ENCODE results near the gene ADGRL3. TPM values are rescaled to one million over a fixed set of nuclear protein-coding genes. Genes with fewer than 3 reads are reported as not detected.

Gene ADGRL3
- polyA plus RNA-seq, 1 experiment: 0.35 TPM

DNA sequence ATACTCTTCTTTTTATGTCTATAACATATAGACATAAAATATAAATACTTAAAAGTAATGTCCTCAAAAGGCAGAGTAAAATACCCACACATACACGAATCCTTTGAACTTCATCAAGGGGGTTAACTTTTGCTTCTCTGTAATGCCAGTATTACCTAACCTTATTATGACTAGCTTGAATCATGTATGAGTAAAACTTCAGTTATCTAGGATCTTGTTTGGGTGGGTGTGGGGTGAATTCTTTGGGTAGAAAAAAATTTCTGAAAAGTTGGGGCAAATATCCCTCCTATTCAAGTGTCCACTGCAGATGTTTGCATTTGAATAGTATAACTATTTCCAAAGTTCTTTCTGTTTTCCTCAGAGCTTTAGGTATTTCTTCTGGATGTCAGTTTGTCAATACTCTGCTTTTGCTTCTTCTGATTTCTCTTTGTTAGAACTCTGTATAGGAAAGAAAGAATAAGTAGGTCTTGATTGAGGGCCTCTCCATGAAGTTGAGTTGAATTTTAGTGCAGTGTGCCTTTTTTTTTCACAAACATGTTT, 173.8 kb downstream of the ADGRL3 start:
- H3K27ac ChIP-seq (ENCODE audit: low read depth, low read length): no peak overlapping the region
- H3K4me3 ChIP-seq (ENCODE audit: low read depth, low read length): no peak overlapping the region
- H3K27me3 ChIP-seq (ENCODE audit: control insufficient read depth, insufficient read depth, low read length): no peaks in the 10 kb centered on the region
- no peaks in the 10 kb centered on the region; the same call in 1 of the 2 replicates for H3K9me3 ChIP-seq (ENCODE audit: control insufficient read depth, insufficient read depth, low read length)
- no peak for DNase-seq (ENCODE audit: low read depth, low spot score)
- POLR2A ChIA-PET: no interaction called here
- no peak for TF ChIP-seq CTCF (IDR thresholded peaks at IDR 0.05; ENCODE audit: low read depth, low read length)
- CTCF ChIA-PET: no interaction called here

GRCh38 chr4:61374447-61374891, 174.3 kb downstream of the ADGRL3 start:
- Histone ChIP-seq H3K9me3 (ENCODE audit: control insufficient read depth, insufficient read depth, low read length) (no peaks in the 10 kb centered on the region; the same call in 1 of the 2 replicates), H3K4me3 (ENCODE audit: low read depth, low read length) (no peak overlapping the region), H3K27ac (ENCODE audit: low read depth, low read length) (no peak overlapping the region), H3K27me3 (ENCODE audit: control insufficient read depth, insufficient read depth, low read length) (no peaks in the 10 kb centered on the region)
- no peak for TF ChIP-seq CTCF (IDR thresholded peaks at IDR 0.05; ENCODE audit: low read depth, low read length)
- CTCF ChIA-PET: no interaction called here
- POLR2A ChIA-PET: no interaction called here
- no peak for DNase-seq (ENCODE audit: low read depth, low spot score)

GRCh38 chr4:61375301-61375700, 175.2 kb downstream of the ADGRL3 start:
- Histone ChIP-seq H3K27me3 (ENCODE audit: control insufficient read depth, insufficient read depth, low read length) (no peaks in the 10 kb centered on the region), H3K27ac (ENCODE audit: low read depth, low read length) (no peak overlapping the region), H3K9me3 (ENCODE audit: control insufficient read depth, insufficient read depth, low read length) (no peaks in the 10 kb centered on the region; the same call in 1 of the 2 replicates), H3K4me3 (ENCODE audit: low read depth, low read length) (no peak overlapping the region)
- TF ChIP-seq CTCF (IDR thresholded peaks at IDR 0.05; ENCODE audit: low read depth, low read length): no peak
- ChIA-PET CTCF (no interaction called here), POLR2A (no interaction called here)
- DNase-seq (ENCODE audit: low read depth, low spot score): no peak

- DNase-seq (ENCODE audit: low read depth, low spot score): no peak
- CTCF ChIA-PET: no interaction called here
- no peak for TF ChIP-seq CTCF (IDR thresholded peaks at IDR 0.05; ENCODE audit: low read depth, low read length)
- Histone ChIP-seq H3K27me3 (ENCODE audit: control insufficient read depth, insufficient read depth, low read length) (no peaks in the 10 kb centered on the region), H3K9me3 (ENCODE audit: control insufficient read depth, insufficient read depth, low read length) (no peaks in the 10 kb centered on the region; the same call in 1 of the 2 replicates), H3K27ac (ENCODE audit: low read depth, low read length) (no peak overlapping the region), H3K4me3 (ENCODE audit: low read depth, low read length) (no peak overlapping the region)
- POLR2A ChIA-PET: no interaction called here
Measured at GRCh38 chr4:61376301-61376700, 176.2 kb downstream of the ADGRL3 start.

DNA sequence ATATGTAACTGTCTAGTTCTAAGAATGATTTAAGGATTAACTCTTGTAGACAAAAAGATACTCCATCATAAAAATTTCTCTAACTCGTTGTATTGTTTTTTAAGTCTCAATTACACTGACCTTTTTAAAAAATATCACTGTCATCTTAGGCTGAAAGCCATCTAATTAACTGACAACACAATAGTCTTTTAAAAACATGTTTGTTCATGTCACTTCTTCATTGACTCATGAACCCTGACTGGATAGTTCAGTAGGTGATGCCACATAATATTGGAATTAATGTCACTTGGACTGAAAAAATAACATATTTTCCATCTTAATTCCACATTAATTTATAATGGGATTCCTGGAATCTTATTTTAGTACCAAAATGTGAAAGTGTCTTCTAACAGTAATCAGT, 179.3 kb downstream of the ADGRL3 start:
- no peaks in the 10 kb centered on the region for H3K9me3 ChIP-seq (ENCODE audit: control insufficient read depth, insufficient read depth, low read length)
- no peak overlapping the region for H3K4me3 ChIP-seq (ENCODE audit: low read depth, low read length)
- no peak for TF ChIP-seq CTCF (IDR thresholded peaks at IDR 0.05; ENCODE audit: low read depth, low read length)
- ChIA-PET POLR2A (no interaction called here), CTCF (no interaction called here)
- no peak overlapping the region for H3K27ac ChIP-seq (ENCODE audit: low read depth, low read length)
- no peaks in the 10 kb centered on the region for H3K27me3 ChIP-seq (ENCODE audit: control insufficient read depth, insufficient read depth, low read length)
- DNase-seq (ENCODE audit: low read depth, low spot score): no peak
